A549 (cell line): ENCODE data around the gene GNA12.

Experiments used
- CEBPB ChIP-seq, 2 experiments: fragments of >200 bp in 1 of 2; sonication (Bioruptor Twin) in 1 of 2; formaldehyde crosslinking in 1 of 2; IDR thresholded peaks; 2 replicates each; pipeline ENCODE4 v1.6.1; 2012 to 2016
- CTCF ChIP-seq: fragments of >200 bp; sonication (Bioruptor Twin); formaldehyde crosslinking; IDR thresholded peaks from 3 replicates; pipeline ENCODE4 v1.5.1; 2016
- ESRRA ChIP-seq: fragments of 150-350 bp; IDR thresholded peaks from 2 replicates; pipeline ENCODE4 v1.6.1; 2014; ENCODE audit warnings: mild to moderate bottlenecking, low read length, borderline replicate concordance
- JUN ChIP-seq, 2 experiments: fragments of >200 bp; sonication (Bioruptor Twin); formaldehyde crosslinking; IDR thresholded peaks; 2 replicates in 1 of 2; 3 replicates in 1 of 2; pipeline ENCODE4 v1.6.1; 2016 to 2017
- JUNB ChIP-seq: fragments of >200 bp; sonication (Bioruptor Twin); formaldehyde crosslinking; IDR thresholded peaks from 2 replicates; pipeline ENCODE4 v1.6.1; 2016
- POLR2A ChIP-seq: IDR thresholded peaks from 2 replicates; pipeline ENCODE4 v1.6.1; 2012; ENCODE audit warnings: mild to moderate bottlenecking, low read length
- RAD21 ChIP-seq, 2 experiments: fragments of >200 bp in 1 of 2; sonication (Bioruptor Twin) in 1 of 2; formaldehyde crosslinking in 1 of 2; IDR thresholded peaks in 1 of 2; conservative IDR thresholded peaks in 1 of 2; 2 replicates in 1 of 2; 3 replicates in 1 of 2; pipeline ENCODE4 v1.6.1; 2012 to 2018; ENCODE audit warnings: inconsistent platforms in 1 of 2
- RFX5 ChIP-seq: fragments of 450-650 bp; IDR thresholded peaks from 2 replicates; pipeline ENCODE4 v1.7.1; 2014; ENCODE audit warnings: antibody characterized with exemption, mild to moderate bottlenecking, moderate library complexity
- SMC3 ChIP-seq: fragments of >200 bp; sonication (Bioruptor Twin); formaldehyde crosslinking; IDR thresholded peaks from 3 replicates; pipeline ENCODE4 v1.6.1; 2018; ENCODE audit warnings: inconsistent platforms
- TF ChIP-seq, protein P1 (sequence below): fragments of 200-600 bp; sonication (generic); IDR thresholded peaks from 2 replicates; pipeline ENCODE4 v1.6.1; 2016; ENCODE audit warnings: antibody characterized with exemption, mild to moderate bottlenecking, moderate library complexity
- TF ChIP-seq, protein P2 (sequence below): fragments of 250-450 bp; sonication (Bioruptor Pico); IDR thresholded peaks from 2 replicates; pipeline ENCODE4 v1.5.0; 2021; ENCODE audit warnings: mild to moderate bottlenecking, moderate library complexity, borderline replicate concordance

DNA sequence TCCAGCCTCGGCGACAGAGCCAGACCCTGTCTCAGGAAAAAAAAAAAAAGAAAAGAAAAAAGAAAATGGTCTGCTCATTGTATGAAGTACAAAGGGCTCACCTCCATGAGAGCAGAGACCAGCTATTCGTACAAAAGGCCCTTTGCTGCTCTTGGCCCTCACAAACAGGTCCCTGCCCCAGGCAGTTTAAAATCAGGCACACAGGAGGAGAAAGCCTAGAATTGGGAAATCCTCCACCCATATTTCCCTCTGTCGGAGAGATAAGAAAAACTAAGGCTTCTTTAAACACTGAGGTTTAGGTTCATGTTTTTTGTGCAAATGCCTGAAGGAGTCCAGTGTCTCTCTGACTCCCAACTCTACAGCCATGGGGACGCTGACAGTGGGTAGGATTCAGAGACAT, 15.1 kb downstream of the GNA12 start:
- TF ChIP-seq JUNB = no peak
- TF ChIP-seq CTCF = no peak
- TF ChIP-seq, protein P1, sequence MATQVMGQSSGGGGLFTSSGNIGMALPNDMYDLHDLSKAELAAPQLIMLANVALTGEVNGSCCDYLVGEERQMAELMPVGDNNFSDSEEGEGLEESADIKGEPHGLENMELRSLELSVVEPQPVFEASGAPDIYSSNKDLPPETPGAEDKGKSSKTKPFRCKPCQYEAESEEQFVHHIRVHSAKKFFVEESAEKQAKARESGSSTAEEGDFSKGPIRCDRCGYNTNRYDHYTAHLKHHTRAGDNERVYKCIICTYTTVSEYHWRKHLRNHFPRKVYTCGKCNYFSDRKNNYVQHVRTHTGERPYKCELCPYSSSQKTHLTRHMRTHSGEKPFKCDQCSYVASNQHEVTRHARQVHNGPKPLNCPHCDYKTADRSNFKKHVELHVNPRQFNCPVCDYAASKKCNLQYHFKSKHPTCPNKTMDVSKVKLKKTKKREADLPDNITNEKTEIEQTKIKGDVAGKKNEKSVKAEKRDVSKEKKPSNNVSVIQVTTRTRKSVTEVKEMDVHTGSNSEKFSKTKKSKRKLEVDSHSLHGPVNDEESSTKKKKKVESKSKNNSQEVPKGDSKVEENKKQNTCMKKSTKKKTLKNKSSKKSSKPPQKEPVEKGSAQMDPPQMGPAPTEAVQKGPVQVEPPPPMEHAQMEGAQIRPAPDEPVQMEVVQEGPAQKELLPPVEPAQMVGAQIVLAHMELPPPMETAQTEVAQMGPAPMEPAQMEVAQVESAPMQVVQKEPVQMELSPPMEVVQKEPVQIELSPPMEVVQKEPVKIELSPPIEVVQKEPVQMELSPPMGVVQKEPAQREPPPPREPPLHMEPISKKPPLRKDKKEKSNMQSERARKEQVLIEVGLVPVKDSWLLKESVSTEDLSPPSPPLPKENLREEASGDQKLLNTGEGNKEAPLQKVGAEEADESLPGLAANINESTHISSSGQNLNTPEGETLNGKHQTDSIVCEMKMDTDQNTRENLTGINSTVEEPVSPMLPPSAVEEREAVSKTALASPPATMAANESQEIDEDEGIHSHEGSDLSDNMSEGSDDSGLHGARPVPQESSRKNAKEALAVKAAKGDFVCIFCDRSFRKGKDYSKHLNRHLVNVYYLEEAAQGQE = no peak
- TF ChIP-seq, protein P2, sequence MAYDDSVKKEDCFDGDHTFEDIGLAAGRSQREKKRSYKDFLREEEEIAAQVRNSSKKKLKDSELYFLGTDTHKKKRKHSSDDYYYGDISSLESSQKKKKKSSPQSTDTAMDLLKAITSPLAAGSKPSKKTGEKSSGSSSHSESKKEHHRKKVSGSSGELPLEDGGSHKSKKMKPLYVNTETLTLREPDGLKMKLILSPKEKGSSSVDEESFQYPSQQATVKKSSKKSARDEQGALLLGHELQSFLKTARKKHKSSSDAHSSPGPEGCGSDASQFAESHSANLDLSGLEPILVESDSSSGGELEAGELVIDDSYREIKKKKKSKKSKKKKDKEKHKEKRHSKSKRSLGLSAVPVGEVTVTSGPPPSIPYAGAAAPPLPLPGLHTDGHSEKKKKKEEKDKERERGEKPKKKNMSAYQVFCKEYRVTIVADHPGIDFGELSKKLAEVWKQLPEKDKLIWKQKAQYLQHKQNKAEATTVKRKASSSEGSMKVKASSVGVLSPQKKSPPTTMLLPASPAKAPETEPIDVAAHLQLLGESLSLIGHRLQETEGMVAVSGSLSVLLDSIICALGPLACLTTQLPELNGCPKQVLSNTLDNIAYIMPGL = no peak
- TF ChIP-seq SMC3 = no peak
- TF ChIP-seq CEBPB (IDR thresholded peaks at IDR 0.05) = no peak
- no peak for TF ChIP-seq JUN (IDR thresholded peaks at IDR 0.05)
- TF ChIP-seq RFX5 = no peak
- no peak for TF ChIP-seq ESRRA
- no peak for TF ChIP-seq POLR2A
- TF ChIP-seq RAD21 (conservative IDR thresholded peaks at IDR 0.05 in 1 of 2, IDR thresholded peaks at IDR 0.05 in 1 of 2) = no peak
